NCI-H1694 (cell line): Measurements from ENCODE around the gene MRGPRE.

Experiments
- DNase-seq: peaks from one replicate; lab custom pipeline; 2025; lab: John Stamatoyannopoulos, UW

The MRGPRE gene

GRCh38 chr11:3226846-3227567 lies 5.2 kb downstream of the MRGPRE start:
- no peak for DNase-seq

DNA sequence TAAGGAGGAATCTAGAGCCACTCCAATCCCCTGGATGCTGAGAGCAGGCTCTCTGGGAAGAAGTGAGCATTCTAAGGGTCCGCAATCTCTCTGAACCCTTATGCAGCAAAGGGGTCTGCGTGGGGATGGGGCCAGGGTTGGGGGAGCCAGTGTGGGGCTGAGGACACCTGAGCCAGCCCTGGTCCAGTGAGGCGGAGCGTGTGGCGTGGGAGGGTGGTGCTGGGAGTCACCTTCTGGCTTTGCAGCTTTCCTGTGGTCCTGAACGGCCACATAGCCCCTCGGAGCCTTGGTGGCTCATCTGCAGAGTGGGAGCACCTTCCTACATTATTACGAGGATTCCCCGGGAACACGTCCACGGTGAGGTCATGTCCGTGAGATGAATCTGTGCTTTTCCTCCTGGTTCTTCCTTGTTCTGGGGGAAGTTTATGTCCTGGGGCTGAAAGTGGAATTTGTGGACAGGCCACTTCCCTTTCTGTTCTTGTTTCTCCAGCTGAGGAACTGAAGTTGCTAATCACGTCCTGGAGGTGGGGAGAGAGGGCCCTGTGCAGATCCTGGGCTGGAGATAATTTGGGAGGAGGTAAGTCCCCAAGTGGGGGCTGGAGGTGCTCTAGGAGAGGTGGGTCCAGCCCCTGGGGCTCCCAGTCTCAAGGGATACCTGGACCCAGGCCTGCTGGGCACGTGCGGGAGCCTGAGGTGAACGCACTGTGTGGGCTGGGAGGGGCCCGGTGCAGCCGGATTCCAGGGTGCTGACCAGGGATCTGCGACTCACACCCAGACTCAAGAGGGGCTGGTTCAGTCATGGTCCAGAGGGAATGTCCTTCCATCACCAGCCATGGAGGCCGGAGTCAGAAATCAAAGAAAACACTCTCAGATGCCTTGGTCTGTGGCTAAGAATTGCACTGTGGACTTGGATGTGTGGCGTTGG lies 6.1 kb downstream of the MRGPRE start:
- no peak for DNase-seq

DNA sequence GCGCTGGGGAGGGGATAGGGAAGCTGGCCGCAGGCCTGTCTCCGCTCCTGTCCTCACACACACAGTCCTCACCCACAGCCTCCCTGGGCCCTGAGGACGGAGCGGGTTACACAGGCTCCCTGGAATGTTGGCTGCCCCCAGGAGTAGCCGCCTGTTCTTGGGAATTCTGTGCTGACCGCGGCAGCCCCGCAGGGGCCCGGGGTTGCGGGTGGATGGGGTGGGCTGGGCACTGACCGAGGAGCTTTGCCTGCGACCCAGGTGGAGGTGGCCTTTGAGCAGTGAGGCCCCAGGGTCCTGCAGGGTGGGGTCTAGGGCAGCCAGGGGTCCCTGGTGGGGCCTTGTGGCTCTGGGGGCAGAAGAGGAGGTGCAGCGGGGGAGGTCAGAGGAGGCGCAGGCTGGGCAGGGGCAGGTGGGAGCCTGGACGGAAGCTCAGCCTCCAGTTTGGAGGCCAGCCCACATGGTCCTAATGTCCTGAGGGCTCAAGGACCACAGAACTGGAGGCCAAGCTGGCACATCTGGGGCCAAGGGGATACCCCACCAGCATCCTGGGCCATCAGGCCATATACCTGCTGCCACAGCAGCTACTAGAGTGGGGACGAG lies 7.0 kb downstream of the MRGPRE start:
- DNase-seq = no peak

DNA sequence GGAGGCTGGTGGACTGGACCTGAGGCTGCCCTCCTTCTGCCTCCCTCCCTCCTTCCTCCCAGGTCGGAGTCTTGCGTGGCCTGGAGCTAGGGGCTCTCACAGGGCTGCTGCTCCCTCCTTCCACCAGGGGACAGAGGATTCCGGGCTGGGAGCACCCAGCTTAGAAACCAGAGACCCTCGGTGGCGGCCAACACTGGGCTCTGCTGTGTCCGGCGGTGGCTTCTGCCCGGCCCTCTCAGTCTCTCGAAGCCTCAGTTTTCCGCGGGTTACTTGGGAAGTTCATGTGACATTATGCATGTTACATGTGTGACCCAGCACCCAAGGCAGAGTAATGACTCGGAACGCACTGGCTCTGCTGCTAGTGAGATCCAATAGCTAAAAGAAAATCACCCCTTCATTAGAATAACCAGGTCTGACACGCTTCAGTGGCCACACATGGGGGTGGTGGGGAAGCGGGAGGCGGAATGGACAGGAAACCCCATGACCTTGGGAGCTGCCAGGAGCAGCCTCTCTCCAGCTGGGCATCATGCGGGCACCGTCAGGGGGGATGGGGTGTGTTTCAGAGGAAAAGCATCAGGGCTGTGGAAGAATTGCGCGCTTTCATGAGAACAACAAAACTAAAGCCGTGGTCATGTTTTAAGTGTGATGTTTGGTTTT lies 7.7 kb downstream of the MRGPRE start:
- no peak for DNase-seq

- DNase-seq = no peak
These were observed 8.3 kb downstream of the MRGPRE start for GRCh38 chr11:3223932-3224381.

DNA sequence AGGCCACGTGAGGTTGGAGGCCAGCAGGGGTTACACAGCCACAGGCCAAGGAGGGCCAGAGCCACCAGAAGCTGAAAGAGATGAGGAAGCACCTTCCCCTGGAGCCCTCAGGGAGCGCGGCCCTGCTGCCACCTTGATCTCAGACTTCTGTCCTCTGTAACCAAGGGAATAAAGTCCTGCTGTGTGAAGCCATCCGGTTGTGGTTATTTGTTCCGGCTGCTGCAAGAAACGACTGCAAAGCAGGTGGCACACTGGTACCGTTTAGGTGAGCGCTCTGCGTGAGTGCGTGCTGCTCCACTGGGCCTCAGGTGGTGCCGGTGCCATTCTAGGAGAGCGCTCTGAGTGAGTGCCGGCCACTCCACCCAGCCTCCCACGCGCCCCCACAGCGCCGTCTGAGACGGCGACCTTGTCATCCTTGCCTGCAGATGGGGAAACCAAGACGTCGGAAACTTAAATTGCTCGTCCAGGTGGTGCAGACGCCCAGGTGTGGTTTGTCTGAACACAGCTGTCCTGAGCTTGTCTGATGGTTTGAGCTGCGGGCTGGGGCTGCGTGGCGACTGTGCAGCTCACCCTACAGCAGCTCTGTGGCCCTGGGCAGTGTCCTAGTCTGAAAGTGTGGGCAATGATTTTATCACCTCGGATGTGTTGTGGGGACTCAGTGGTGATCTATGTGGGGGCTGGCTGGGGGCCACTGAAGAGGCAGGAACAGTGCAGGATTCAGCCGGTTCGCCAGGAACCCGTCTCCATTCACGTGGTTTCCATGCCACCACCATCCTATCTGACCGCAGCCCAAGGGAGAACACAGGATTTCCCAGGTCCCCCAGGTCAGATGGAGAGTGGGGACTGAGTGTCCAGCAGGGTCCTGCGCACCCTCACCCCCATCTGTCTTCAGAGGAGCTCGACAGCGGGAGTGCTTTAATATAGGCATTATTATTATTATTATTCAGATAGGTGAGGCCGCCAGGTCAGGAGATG lies 9.0 kb downstream of the MRGPRE start:
- DNase-seq = no peak

DNA sequence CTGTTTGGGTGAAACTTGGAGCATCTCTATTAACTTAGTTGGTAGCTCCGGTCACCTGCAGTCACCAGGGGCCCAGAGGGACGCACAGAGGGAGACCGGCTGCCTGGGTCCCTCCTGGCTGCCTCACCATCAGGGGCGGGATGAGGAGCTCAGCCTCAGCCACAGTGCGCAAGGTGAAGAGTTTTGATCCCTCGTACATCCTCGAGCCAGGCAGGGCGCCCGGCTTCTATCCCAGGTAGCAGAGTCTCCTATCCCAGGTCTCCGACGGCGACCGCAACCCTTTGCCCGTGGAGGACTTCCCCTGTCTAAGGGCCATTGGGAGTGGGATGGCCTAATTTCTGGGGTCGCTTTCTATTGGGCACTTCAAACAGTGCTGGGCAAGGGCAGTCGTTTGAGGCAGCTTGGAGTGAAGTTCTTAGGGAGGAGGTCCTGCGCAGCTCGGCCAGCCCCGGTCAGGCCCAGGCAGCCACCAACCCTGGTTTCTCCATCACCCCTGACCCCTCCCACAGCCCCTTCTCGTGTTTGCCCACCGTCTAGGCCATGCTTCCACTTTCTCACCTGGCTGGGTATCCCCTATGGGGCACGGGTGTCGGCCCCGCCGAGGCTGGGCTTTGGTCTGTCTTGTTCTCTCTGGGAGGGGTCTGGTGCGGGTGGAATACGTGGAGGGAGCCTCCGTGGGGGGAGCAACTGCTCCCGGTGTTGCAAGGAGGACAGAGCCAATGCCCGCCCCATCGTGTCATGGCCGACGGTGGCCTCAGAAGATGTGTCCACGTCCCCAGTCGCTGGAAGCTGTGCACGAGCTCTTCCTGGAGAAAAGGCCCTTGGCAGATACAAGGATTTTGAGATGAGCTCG lies 10.0 kb downstream of the MRGPRE start:
- no peak for DNase-seq

DNA sequence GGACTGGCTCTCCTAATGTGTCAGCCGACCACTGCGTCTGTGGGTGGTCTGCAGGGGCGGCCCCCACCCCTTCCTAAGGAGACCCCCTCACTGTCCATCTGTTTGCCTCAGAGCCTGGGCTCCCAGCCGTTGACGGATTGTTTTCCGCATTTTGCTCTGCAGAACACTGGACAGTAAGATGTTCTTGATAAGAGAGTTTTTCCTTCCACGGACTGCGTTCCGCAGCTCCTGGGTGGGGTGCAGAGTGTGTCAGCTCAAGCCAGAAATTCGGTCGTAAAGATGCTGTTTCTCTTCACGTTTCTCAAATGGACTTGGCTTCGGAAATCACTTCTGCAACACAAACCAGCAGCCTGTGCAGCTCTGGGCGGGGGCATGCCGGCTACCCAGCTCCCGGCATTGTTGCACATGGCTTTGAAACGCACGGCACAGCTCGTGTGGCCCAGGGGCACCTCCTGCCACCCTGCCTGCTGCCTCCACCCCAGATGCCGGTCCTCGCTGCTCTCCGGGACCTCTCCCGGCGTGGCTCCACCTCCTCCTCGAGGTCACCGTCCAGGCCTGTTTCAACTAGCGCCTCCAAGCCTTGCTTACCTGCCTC lies 10.7 kb downstream of the MRGPRE start:
- DNase-seq = no peak

- no peak for DNase-seq
These were observed 11.5 kb downstream of the MRGPRE start for GRCh38 chr11:3220521-3221407.

DNA sequence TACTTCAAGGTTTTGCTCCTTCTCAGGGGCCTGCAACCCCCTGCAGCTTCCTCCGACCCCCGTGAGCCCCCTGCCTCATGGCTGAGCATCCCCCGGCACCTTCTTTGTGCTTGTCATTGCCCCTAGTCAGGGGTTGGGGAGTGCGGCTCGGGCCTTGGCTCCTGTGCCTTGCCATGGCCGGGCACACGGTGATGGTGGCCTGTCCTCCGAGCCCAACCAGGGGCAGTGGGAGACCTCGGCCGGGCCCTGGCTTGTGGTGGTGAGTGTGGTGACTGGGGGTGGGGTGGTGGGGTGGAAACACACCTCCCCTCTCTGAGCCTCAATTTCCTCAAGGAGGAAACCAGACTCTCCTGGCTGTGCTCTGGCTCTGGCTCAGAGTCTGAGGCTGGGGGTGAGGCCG lies 12.1 kb downstream of the MRGPRE start:
- DNase-seq = no peak

DNA sequence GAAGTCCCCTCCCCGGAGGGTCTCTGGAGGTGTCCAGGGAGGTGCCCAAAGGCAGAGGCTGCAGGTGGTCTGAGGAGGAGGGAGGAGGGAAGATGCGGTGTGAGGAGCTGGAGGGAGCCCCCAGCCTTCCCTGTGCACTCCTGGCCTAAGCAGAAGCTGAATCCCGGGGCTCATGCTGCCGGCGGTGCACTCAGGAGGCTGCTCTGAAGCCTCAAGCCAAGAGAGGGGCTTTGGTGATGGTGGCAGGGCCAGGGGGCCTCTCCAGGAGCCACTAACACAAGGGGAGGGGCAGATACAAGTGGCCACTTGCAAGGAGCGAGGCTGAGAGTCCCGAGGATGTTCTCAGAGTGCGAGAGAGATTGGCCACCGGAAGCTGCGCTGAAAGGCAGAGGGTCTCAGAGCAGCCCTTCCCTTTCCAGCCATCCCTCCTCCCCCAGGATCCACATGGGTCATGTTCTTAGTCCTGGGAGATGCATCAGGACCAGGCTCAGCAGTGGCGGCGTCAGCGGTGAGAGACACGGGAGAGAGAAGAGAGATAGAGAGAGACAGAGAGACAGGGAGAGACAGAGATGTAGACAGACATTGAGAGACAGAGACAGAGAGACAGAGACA lies 12.8 kb downstream of the MRGPRE start:
- DNase-seq = no peak

DNA sequence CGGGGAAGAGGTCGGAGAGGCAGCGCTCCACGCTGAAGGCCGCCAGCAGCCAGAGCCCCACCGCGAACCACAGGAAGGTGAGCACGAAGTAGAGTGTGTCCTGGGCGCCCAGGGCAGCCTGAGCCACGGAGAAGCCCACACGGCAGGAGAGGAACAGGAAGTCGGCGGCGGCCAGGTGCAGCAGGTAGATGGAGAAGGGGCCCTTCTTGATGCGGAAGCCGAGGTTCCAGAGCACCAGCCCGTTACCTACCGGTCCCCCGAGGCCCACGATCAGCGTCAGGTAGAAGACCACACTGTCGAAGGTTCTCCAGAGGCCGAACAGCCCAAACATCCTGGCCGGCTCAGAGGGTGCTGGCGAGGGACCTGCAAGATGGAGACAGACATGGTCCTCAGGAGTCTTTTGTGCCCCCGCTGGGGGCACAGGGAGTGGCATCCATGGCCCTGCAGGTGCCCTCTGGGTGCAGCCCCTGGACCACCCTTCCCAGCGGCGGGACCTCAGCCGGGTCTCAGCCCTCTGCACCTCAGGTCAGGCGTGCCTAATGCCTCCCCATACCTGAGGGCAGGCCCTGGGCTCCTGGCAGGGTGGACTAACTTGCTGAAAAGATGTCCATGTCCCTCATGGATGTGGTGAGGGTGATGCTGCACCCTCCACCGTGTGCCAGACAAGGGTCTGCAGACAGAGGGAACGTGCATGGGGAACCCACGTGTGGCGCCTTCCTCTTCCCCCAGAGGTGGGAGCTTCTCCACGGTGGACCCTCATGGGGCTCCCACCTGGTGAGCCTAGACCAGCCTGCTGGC lies 13.5 kb downstream of the MRGPRE start, which contains the start of gene MRGPRG:
TSS of gene MRGPRG (minus strand) at position 331 of the 798 bp plus-strand sequence. CDS start at position 331, 0 bp downstream.
- DNase-seq = no peak

GRCh38 chr11:3217818-3218482 lies 14.3 kb downstream of the MRGPRE start:
- no peak for DNase-seq

DNA sequence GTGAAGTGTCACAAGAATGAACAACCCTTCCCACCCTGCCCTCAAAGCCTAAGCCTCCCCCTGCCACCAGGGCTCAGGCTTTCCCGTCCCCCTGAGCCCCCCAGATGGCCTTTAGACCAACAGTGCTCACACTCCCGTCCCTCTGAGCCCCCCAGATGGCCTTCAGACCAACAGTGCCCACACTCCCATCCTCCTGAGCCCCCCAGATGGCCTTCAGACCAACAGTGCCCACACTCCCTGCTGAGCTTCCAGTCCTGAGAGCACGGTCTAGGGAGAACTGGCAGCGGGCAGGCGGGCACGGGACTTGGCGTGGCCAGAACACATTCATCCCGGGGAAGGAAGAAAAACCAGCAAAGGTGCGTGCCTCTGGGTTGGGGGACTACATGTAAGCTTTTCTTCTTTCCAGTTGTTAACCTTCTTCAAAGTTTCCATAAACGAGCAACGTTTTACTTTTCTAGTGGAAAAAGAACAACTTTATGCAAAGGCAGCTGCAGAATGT lies 16.1 kb downstream of the MRGPRE start:
- DNase-seq = no peak

DNA sequence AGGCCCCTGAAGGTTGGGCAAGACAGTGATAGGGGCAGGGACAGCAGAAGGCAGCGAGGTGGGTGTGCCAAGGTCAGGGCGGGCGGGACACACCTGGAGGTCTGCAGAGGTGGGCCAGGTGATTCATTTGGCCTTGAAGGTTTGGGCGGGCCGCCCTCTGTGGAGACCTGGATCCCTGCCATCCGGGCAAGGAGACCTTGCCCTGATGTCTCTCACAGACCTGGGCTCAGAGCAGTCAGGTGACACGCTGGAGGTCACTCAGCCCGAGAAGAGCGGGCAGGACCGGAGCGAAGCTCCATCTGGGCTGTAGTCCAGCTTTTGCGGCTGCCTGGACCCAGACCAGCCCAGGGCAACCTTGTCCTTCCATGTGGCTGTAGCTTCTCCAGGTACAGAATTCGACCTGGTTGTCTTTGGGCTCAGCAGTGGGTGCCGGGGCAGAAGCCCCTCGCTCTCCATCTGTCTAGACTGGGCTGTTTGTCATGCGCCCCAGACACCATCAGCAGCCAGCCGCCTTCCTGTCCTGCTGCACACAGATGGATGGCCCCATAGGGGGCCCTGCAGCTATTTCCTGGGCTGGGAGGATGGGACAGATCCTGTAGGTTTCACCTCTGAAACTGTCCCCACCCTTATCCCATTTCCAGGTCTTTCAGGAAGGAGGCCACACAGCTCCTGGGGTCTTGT lies 16.7 kb downstream of the MRGPRE start:
- no peak for DNase-seq

DNA sequence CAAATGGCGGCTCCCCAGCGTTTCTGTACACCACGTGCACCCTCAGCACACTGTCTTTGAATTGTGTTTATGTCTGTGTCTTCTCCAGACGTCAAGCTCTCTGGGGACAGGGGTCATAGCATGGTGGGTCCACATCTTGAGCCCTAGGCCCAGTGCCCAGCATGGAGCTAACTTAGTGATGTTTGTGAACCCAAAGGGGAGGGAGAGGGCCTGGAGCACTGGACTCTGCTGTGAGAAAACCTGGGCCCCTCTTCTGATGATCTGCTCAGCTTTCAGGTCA lies 17.9 kb downstream of the MRGPRE start:
- no peak for DNase-seq
